HG03558 (cell line): ENCODE data around the gene SLC22A12.

ENCODE experiments used
- ATAC-seq: cut with Tn5 transposase; IDR thresholded peaks from one replicate; pipeline ENCODE4 v1.9.1; 2021; ENCODE audit warnings: moderate number of reproducible peaks; ENCODE audit not compliant: unreplicated experiment; ENCODE audit errors: extremely low read depth

The SLC22A12 gene

GRCh38 chr11:64601605-64602465 is 10.8 kb downstream of the SLC22A12 start:
- ATAC-seq: no peak

- no peak for ATAC-seq
Observed at GRCh38 chr11:64602466-64603070, 11.5 kb downstream of the SLC22A12 start.

- ATAC-seq: no peak
Observed at GRCh38 chr11:64603411-64604110, 12.5 kb downstream of the SLC22A12 start.

- no peak for ATAC-seq
Observed at GRCh38 chr11:64604458-64605243, 13.6 kb downstream of the SLC22A12 start.

GRCh38 chr11:64605244-64605560 is 14.2 kb downstream of the SLC22A12 start:
- no peak for ATAC-seq

GRCh38 chr11:64605656-64606585 is 14.9 kb downstream of the SLC22A12 start:
- ATAC-seq: no peak

GRCh38 chr11:64606796-64607380 is 15.9 kb downstream of the SLC22A12 start:
- no peak for ATAC-seq

GRCh38 chr11:64607381-64607985 is 16.5 kb downstream of the SLC22A12 start:
- no peak for ATAC-seq

GRCh38 chr11:64608046-64608445 is 17.0 kb downstream of the SLC22A12 start:
- no peak for ATAC-seq

GRCh38 chr11:64608636-64609035 is 17.6 kb downstream of the SLC22A12 start:
- ATAC-seq: no peak

- ATAC-seq: no peak
Observed at GRCh38 chr11:64609436-64610047, 18.5 kb downstream of the SLC22A12 start.

- ATAC-seq: no peak
Observed at GRCh38 chr11:64610596-64610995, 19.6 kb downstream of the SLC22A12 start.

- no peak for ATAC-seq
Observed at GRCh38 chr11:64611176-64611575, 20.2 kb downstream of the SLC22A12 start.

GRCh38 chr11:64611869-64612646 is 21.0 kb downstream of the SLC22A12 start:
- no peak for ATAC-seq

GRCh38 chr11:64613648-64614047 is 22.6 kb downstream of the SLC22A12 start:
- ATAC-seq: no peak

- no peak for ATAC-seq
Observed at GRCh38 chr11:64614917-64615316, 23.9 kb downstream of the SLC22A12 start.

GRCh38 chr11:64616817-64617216 is 25.8 kb downstream of the SLC22A12 start:
- ATAC-seq: no peak

- ATAC-seq: no peak
Observed at GRCh38 chr11:64619196-64619595, 28.2 kb downstream of the SLC22A12 start.
